SKM-1 treated with dmso at 0.1 percent for 144 hours (cell line): Measurements from ENCODE around the gene ELN.
"Not testable (repeated sequence)": the region's sequence is repeated elsewhere in the genome, so short reads cannot be mapped to it uniquely, and the experiment has no call there.

Experiments used
- DNase-seq: peaks from one replicate; lab custom pipeline; 2025; ENCODE audit not compliant: unreplicated experiment; lab: John Stamatoyannopoulos, UW

Gene ELN

DNA sequence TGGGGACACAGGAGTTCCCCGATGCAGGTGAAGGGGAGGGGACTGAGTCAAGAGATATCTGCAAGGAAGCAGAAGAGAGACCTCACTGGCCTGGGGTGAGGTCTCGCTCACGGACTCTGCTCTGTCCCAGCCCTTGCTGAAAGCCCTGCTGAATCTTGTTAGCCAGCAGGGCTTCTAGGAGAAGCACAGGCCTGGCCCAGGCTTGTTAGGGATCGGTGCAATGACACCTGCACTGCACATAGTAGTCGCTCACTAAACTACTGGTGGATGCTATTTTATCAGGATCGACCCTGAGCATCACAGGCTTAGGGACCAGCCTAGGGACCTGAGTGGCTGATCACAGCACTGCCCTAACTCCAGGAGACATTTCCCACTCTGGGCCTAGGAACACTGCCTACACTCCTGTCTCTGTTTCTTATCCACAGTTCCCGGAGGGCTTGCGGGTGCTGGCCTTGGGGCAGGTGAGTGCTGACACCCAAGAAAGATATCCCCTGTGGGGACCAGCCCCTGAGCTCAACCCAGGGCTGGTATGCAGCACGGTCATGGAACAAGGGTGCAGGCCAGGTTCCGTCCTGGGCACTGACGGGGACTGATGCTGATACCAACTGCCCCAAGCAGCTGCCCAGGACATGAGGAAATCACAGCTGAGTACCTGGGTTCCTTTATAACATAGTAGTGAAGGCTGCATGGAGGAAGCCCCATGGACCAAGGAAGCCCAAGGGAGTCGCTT is 13.0 kb downstream of the ELN start:
- DNase-seq, result no peak

DNA sequence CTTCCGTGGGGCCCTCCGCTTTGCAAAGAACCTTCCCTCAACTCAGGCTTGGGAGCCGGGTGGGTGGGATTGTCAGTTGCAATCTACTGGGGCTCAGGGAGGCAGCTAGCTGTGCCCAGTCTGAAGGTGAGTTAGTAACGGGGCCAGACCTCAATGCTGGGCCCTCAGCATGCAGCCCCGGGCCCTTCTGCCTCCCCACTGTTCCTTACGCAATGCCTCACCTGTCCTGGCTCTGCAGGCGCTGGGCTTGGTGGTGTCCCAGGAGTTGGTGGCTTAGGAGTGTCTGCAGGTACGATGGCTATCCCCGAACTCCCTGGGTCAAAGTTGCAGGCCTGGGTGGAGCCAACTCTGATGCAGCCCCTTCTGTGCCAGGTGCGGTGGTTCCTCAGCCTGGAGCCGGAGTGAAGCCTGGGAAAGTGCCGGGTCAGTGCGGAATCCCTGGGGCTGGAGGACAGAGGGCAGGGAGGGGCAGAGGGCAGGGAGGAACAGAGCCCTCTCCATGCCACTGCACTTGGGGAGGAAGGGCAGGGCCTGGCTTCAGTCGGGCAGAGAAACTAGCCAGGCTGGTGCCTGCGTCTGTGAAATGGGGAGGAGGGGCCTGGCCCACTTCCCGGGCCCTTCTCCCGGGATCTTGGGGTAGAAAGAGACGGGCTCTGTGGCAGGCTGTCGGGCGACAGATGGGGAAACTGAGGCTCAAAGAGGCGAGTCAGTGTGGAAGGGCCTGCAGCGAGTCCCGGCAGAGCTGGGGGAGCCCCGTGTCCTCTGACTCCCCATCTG is 15.0 kb downstream of the ELN start:
- no peak for DNase-seq

DNA sequence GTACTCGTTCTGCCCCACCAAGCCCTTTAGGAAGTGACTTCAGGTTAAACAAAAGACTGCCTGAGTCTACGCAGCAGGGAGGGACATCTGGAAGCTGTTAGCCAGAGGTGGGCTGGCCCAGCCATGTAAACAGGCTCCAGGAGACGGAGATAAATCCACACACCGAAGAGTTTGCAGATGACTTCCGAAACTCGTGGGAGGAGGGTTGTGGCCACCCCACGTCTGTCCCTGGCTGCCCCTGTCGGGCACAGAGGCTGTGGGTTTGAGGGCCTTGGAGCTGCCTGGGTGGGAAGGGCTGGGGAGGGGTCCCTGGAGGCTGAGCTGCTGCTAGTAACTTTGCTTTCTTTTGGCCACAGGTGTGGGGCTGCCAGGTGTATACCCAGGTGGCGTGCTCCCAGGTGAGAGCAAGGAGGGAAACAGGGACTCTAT is 15.6 kb downstream of the ELN start:
- DNase-seq, result no peak

DNA sequence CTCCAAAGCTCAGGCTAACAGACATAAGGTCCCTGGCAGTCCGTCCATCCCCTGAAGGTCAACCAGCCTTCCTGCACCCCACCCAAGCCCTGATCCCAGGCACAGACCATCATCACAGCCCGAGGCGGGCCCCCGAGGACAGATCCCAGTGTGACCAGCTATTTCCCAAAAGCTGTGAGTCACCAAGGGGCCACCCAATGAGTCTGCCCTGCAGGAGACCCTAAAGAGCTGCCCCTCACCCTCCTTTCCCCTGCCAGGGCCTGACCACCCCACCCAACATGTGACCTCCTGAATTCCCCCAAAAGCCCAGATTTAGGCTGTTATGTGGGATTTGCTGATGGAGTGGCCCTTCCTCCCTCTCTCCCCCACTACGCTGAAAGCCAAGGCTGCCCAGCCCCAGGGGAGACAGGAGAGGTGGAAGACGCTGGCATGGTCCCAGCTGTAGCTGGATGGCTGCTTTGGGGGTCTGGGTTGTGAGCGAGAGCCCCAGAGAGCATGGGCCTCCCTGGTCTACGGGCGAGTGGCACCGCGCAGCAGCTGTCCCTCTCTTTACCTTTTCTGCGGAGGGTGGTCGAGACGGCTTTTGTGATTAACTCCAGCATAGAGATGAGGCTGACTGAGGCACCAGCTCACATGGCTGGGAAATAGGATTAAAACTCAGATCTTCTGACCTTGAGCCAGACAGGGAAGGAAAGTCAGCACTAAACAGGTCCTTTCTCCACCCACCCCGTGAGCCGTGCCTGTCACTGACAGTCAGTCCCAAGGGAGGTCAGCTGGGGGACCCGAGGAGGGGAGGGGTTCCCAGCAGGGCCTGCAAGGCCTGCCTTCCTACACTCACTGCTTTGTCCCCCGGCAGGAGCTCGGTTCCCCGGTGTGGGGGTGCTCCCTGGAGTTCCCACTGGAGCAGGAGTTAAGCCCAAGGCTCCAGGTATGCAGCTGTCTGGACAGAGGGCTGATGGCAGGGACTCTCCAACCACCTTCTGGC is 16.7 kb downstream of the ELN start:
- no peak for DNase-seq

DNA sequence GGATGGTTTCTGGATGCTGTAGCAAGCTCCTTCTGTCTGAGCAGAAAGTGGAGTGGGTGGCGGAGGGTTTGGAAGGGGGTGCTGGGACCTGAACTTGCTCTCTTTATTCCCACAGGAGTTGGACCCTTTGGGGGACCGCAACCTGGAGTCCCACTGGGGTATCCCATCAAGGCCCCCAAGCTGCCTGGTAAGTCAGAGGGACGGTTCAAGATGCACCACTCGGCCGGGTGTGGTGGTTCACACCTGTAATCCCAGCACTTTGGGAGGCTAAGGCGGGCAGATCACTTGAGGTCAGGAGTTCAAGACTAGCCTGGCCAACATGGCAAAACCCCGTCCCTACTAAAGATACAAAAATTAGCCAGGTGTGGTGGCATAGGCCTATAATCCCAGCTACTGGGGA is 18.6 kb downstream of the ELN start:
- not testable (repeated sequence) for DNase-seq

DNA sequence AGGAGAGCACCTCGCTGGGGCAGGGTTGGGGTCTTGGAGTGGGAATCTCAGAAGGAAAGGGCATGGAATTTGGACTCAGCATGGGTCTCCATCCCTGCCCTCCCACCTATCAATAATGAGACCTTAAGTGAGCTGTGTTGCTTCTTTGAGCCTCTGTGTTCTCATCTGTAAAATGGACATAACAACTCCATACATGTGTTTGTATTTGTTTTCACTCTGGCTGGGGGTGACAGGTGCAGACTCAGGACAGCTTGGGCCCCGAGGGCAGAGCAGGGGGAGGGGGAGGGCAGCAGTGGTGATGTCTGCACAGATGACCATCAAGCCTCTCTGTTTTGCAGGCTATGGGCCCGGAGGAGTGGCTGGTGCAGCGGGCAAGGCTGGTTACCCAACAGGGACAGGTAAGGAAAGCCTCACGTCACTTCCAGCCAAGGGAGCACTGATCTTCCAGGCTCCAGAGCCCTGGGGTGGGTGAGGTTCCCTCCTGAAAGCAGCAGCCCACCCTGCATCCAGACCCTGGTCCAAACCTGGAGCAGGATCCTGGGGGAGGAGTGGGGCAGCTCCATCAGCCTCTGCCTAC is 19.9 kb downstream of the ELN start:
- no peak for DNase-seq

DNA sequence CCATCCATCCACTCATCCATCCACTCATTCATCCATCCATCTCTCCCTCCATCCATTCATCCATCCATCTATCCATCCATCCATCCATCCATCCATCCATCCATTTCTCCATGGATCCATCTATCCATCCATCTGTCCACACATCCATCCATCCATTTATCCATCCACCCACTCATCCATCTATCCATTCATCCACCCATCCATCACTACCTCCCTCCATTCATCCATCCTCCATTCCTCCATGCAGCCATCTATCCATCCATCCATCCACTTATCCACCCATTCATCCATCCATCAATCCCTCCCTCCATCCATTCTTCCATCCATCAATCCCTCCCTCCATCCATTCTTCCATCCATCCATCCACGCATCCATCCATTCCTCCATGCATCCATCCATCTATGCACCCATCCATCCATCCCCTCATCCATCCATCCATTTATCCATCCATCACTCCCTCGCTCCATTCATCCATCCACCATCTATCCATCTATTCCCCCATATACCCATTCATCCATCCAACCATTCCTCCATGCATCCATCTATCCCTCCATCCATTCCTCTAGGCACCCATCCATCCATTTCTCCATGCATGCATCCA is 21.1 kb downstream of the ELN start:
- DNase-seq, result no peak

DNA sequence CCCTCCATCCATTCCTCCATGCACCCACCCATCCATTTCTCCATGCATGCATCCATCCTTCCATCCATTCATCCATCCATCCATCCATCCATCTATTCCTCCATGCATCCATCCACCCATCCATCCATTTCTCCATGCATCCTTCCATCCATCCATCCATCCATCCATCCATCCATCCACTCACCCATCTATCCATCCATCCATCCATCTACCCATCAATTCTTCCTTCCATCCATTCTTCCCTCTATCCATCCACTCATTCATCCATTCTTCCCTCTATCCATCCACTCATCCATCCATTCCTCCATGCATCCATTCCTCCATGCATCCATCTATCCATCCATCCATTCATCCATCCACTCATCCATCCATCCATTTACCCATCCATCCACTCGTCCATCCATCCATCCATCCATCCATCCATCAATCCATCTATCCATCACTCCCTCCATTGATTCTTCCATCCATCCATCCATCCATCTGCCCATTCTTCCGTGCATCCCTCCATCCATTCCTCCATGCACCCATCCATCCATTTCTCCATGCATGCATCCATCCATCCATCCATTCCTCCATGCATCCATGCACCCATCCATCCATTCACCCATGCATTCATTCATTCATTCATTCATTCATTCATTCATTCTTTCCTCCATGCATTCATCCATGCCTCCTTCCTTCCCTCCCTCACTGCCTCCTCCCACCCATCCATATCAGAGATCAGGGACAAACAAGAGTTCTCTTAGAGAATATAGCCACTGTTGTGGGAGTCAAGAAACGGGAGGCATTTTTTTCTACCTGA is 22.2 kb downstream of the ELN start:
- no peak for DNase-seq

DNA sequence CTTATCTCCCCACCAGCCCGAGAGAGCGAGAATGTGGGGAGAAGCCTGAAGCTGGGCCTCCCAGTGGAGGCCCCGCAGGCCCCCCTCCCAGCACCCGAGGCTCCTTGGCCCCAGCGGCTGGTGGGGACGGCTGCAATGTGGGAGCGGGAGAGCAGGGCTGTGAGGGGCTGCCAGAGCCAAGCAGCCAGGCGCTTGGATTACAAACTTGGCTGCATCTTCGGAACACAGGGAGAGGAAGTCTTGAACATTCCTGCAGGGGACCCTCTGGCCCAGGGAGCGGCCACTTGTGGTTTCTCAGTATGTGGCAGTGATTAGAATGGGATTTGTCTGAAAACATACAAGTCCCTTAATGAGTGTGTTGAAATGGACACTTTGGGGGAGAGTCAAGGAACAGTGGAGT is 23.2 kb downstream of the ELN start:
- DNase-seq, result no peak

DNA sequence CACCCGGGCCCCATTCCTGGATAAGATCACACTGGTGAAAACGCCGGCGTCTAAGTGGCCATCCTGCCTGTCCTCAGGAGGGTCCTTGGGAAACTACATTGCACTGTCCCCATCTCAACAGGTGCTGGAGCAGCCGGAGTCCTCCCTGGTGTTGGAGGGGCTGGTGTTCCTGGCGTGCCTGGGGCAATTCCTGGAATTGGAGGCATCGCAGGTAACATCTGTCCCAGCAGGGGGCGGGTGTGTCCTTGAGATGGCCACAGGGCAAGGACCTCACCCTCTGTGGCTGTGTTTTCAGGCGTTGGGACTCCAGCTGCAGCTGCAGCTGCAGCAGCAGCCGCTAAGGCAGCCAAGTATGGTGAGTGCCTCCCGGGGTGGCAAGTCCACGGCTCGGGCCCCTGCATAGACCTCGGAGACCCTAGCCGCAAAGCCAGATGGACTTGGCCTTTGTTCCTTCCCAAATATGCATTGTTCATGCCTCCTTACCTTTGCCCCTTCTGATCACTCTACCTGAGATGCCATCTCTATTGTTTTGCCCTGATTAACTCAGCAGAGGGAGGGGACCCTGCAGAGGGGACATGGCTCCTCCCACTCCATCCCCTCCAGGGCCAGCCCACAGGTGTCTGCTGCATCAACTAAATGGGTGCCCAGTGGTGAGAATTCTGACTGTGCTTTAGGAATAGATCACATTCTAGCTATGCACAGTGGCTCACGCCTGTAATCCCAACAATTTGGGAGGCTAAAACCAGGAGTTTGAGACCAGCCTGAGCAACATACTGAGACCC is 23.8 kb downstream of the ELN start:
- peak; percentile 26 for DNase-seq

DNA sequence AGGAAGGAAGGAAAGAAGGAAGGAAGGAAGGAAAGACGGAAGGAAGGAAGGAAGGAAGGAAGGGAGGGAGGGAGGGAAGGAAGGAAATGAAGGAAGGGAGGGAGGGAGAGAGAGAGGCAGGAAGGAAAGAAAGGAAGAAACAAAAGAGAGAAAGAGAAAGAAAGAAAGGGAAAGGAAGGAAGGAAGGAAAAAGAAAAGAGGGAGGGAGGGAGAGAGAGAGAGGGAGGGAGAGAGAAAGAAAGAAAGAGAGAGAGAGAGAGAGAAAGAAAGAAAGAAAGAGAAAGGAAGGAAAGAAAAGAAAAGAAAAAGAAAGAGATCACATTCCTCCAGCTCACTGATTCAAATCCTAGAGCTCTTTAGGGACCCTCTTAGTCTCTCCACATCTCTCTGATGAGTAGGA is 24.7 kb downstream of the ELN start:
- no peak for DNase-seq

DNA sequence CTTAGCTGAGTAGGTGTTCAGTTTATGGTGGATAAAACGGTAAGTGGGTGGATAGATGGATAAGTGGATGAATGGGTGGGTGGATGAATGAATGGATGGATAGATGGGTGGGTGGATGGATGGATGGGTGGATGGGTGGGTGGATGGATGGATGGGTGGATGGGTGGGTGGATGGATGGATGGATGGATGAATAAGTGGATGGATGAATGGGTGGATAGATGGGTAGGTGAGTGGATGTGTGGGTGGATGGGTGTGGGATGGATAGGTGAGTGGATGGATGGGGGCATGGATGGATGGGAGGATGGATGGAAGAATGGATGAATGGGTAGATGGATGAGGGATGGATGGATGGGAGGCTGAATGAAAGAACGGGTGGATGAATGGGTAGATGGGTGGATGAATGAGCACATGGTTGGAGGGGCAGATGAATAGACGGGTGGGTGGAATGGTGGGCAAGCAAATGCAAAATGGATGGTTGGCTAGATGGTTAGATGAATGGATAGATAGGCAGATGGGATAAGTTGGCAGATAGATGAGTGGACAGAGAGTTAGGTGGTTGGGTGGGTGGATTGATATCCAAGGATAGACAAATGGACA is 25.7 kb downstream of the ELN start:
- DNase-seq, result no peak

DNA sequence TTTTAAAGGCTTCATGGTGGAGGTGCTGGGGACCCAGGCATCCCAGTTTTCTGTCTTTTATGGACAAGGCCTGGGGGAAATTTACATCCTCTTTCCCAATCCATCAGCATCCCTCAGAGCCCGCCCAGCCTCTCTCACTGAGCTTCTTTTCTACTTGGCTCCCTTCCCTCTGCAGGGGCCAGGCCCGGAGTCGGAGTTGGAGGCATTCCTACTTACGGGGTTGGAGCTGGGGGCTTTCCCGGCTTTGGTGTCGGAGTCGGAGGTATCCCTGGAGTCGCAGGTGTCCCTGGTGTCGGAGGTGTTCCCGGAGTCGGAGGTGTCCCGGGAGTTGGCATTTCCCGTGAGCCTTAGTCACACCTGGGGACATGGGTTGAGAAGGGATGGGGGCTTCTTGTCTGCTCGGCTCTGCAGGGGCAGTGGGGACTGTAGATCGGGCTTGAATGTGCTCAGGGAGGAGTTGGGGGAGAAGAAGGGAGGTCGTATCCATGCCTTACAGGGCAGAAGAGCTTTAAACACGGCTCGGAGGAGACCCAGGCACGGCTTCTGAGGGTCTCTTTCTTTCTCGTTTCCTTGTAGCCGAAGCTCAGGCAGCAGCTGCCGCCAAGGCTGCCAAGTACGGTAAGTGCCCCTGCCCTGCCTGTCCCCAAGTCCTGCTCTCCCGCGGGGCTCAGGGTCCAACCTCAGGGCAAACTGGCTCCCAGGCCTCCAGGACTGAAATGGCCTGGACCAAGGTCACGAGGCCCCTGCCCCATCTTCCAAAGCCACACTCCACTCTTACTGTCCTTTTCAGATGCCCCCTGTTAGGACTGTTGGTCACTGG is 28.3 kb downstream of the ELN start:
- no peak for DNase-seq

DNA sequence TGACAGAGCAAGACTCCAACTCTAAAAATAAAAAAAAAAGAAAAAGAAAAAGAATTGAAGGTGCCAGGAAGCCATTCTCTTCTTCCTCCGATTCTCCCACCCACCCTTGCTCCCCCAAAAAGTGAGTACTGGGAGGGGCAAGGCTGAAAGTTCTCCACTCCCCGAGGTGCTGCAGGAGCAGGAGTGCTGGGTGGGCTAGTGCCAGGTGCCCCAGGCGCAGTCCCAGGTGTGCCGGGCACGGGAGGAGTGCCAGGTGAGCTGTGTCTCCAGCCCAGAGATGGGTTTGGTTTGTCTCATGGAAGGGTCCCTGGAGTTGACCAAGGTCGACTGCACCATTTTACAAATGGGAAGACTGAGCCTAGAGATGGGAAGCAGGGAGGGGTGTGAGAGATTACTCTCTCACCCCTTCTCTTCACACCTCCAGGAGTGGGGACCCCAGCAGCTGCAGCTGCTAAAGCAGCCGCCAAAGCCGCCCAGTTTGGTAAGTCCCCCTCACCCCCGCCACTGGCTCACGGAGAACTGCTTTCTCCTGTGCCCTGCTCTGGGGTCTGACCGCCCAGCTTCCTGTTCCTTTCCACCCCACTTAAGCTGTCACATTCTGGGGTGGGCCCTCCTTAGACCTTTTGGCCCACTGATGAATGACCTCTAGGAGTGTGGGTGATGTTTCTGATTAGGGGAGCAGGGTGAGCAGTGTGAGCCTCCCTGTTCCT is 29.4 kb downstream of the ELN start:
- DNase-seq, result no peak

DNA sequence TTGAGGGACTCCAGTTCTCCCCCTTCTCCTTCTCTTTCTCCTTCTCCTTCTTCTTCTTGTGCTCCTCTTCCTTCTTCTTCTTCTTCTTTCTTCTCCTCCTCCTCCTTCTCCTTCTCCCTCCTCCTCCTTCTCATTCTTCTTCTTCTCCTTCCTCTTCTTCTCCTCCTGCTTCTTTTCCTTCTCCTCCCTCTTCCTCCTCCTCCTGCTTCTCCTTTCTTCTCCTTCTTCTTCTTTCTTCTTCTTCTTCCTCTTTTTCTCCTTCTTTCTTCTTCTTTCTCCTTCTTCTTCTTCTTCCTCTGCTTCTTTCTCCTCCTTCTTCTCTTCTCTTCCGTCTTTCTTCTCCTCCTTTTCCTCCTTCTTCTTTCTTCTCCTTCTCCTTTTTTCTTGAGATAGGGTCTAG is 30.0 kb downstream of the ELN start:
- DNase-seq, result no peak

DNA sequence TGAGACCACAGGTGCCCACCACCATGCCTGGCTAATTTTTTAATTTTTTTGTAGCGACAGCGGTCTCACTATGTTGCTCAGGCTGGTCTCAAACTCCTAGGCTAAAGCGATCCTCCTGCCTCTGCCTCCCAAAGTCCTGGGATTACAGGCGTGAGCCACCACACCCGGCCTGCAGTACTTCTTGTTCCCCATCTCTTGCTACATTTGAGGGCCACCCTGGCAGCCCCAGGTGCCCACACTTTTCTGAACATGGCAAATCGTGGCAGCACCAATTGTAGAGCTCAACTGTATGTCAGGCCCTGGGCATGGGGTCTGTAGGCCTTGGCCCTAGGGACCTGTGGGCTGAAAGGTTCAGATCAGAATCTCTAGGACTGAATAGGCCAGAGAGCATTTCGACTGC is 30.5 kb downstream of the ELN start:
- DNase-seq, result no peak

DNA sequence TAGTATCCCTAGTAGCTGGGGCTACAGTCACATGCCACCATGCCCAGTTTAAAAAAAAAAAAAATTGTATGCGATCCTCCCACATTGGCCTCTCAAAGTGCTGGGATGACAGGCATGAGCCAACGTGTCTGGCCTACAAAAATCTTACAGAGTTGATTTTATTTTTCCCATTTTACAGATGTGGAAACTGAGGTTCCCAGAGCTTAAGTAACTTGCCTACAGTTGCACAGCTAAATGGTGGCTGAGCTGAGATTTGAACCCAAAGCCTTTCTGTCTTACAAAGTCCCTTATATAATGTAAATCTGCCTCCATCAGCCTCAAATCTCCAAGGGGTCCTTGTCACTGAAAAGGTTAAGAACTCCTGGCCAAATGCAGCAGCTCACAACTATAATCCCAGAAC is 31.1 kb downstream of the ELN start:
- DNase-seq, result no peak
